Caco-2 (cell line): ENCODE data around the gene COPS9. TPM values are rescaled to one million over a fixed set of nuclear protein-coding genes. Genes with fewer than 3 reads are reported as not detected.

ENCODE experiments used
- BruUV-seq: library from RNA; stranded (reverse); fragments of 400-500 nt; replicated peaks from 2 replicates; lab custom pipeline; 2021; lab: Mats Ljungman, UMichigan
- CTCF ChIA-PET: fragments of 300-600 bp; sonication (Branson Sonifier 250); formaldehyde crosslinking; loops from one replicate; lab custom pipeline; 2022; ENCODE audit warnings: antibody characterized with exemption; lab: Charles Lee
- POLR2A ChIA-PET: fragments of 300-600 bp; sonication (Branson Sonifier 250); formaldehyde crosslinking; loops from one replicate; lab custom pipeline; 2022; ENCODE audit warnings: antibody characterized with exemption; lab: Charles Lee
- DNase-seq, 2 experiments: peaks; one replicate each; pipeline versions ENCODE4 v3.0.0 to v3.0.0-alpha.2; 2020 to 2022
- H3K27me3 ChIP-seq: replicated peaks from 2 replicates; pipeline ENCODE4 v1.6.0; 2011; ENCODE audit warnings: low read length; ENCODE audit not compliant: control insufficient read depth, insufficient read depth
- H3K36me3 ChIP-seq: 2 replicates; pipeline ENCODE4 v1.5.1; 2011; ENCODE audit warnings: low read length; ENCODE audit not compliant: control insufficient read depth, insufficient read depth
- H3K4me1 ChIP-seq: fragments of 250-450 bp; sonication (Bioruptor Pico); 2 replicates; pipeline ENCODE4 v1.5.1; 2020; ENCODE audit warnings: mild to moderate bottlenecking
- H3K4me3 ChIP-seq: 2 replicates; pipeline ENCODE4 v1.5.1; 2011; ENCODE audit warnings: low read depth, mild to moderate bottlenecking, control low read depth, low read length
- H3K9me3 ChIP-seq: fragments of 250-450 bp; sonication (Bioruptor Pico); 2 replicates; pipeline ENCODE4 v1.5.1; 2020; ENCODE audit warnings: mild to moderate bottlenecking, moderate library complexity
- H3K27ac Mint-ChIP-seq: one replicate; pipeline ENCODE4 v1.8.0; 2022; ENCODE audit warnings: mixed read lengths; ENCODE audit not compliant: unreplicated experiment
- H3K27me3 Mint-ChIP-seq: one replicate; pipeline ENCODE4 v1.8.0; 2022; ENCODE audit warnings: mixed read lengths; ENCODE audit not compliant: insufficient read depth, unreplicated experiment
- H3K36me3 Mint-ChIP-seq: one replicate; pipeline ENCODE4 v1.8.0; 2022; ENCODE audit warnings: mild to moderate bottlenecking, mixed read lengths; ENCODE audit not compliant: insufficient read depth, unreplicated experiment
- H3K4me1 Mint-ChIP-seq: one replicate; pipeline ENCODE4 v1.8.0; 2022; ENCODE audit warnings: low read depth, mixed read lengths; ENCODE audit not compliant: unreplicated experiment
- H3K4me3 Mint-ChIP-seq: one replicate; pipeline ENCODE4 v1.8.0; 2022; ENCODE audit warnings: mild to moderate bottlenecking, moderate library complexity, mixed read lengths; ENCODE audit not compliant: unreplicated experiment
- H3K9me3 Mint-ChIP-seq: one replicate; pipeline ENCODE4 v1.8.0; 2022; ENCODE audit warnings: mixed read lengths; ENCODE audit not compliant: unreplicated experiment
- CTCF ChIP-seq, 2 experiments: fragments of 200-600 bp in 1 of 2; IDR thresholded peaks; 1 replicate in 1 of 2; 2 replicates in 1 of 2; pipeline versions ENCODE4 v1.5.1 to v1.8.0; 2011 to 2022; ENCODE audit warnings: antibody characterized with exemption in 1 of 2, control low read depth in 1 of 2, inconsistent platforms in 1 of 2, low read depth in 1 of 2, low read length in 1 of 2, mild to moderate bottlenecking in 1 of 2, moderate library complexity in 1 of 2; ENCODE audit not compliant: insufficient read depth in 1 of 2, severe bottlenecking in 1 of 2, unreplicated experiment in 1 of 2
- intact Hi-C: fragments of 100-400 bp; cut with micrococcal nuclease; formaldehyde crosslinking; loops from one replicate; pipeline ENCODE4 v1.10.0; 2022; ENCODE audit not compliant: unreplicated experiment
- total RNA-seq: library from RNA; stranded (reverse); gene quantifications from 2 replicates; pipeline ENCODE4 v1.2.3, GENCODE V29; 2022

COPS9 gene
- total RNA-seq, 1 experiment from 2014 or later: 86.3 TPM

GRCh38 chr2:240166191-240166590 is 30.1 kb upstream of the COPS9 start:
- no peaks in the 10 kb centered on the region for H3K4me1 Mint-ChIP-seq
- Histone ChIP-seq H3K4me1 (no peaks in the 10 kb centered on the region), H3K36me3 (no peaks in the 10 kb centered on the region), H3K9me3 (no peaks in the 10 kb centered on the region), H3K27me3 (no peaks in the 10 kb centered on the region), H3K4me3 (no peak overlapping the region)
- peaks cover 12% of the 10 kb centered on the region for H3K27me3 Mint-ChIP-seq
- no peak for TF ChIP-seq CTCF (IDR thresholded peaks at IDR 0.05; ENCODE audit: insufficient read depth in 1 of 2, low read depth in 1 of 2, low read length in 1 of 2, severe bottlenecking in 1 of 2, unreplicated experiment in 1 of 2)
- DNase-seq: no peak
- CTCF ChIA-PET: no interaction called here
- H3K9me3 Mint-ChIP-seq: no peaks in the 10 kb centered on the region
- BruUV-seq: no TSS peak
- no peaks in the 10 kb centered on the region for H3K36me3 Mint-ChIP-seq
- POLR2A ChIA-PET: no interaction called here
- intact Hi-C loops: no loop called here
- H3K4me3 Mint-ChIP-seq: no peak overlapping the region
- H3K27ac Mint-ChIP-seq: no peak overlapping the region

GRCh38 chr2:240165661-240166060 is 29.6 kb upstream of the COPS9 start:
- Mint-ChIP-seq H3K4me3 (no peak overlapping the region), H3K27me3 (peaks cover 12% of the 10 kb centered on the region), H3K4me1 (no peaks in the 10 kb centered on the region), H3K36me3 (no peaks in the 10 kb centered on the region), H3K9me3 (no peaks in the 10 kb centered on the region), H3K27ac (no peak overlapping the region)
- H3K4me3 ChIP-seq: no peak overlapping the region
- no TSS peak for BruUV-seq
- no peak for DNase-seq
- H3K36me3 ChIP-seq: no peaks in the 10 kb centered on the region
- CTCF ChIA-PET: no interaction called here
- intact Hi-C loops: no loop called here
- H3K4me1 ChIP-seq: no peaks in the 10 kb centered on the region
- no peaks in the 10 kb centered on the region for H3K9me3 ChIP-seq
- POLR2A ChIA-PET: no interaction called here
- no peaks in the 10 kb centered on the region for H3K27me3 ChIP-seq
- TF ChIP-seq CTCF (IDR thresholded peaks at IDR 0.05; ENCODE audit: insufficient read depth in 1 of 2, low read depth in 1 of 2, low read length in 1 of 2, severe bottlenecking in 1 of 2, unreplicated experiment in 1 of 2): no peak

GRCh38 chr2:240165034-240165433 is 28.9 kb upstream of the COPS9 start:
- DNase-seq: no peak
- Mint-ChIP-seq H3K4me1 (no peaks in the 10 kb centered on the region), H3K4me3 (no peak overlapping the region), H3K27ac (no peak overlapping the region), H3K27me3 (peaks cover 12% of the 10 kb centered on the region), H3K36me3 (no peaks in the 10 kb centered on the region), H3K9me3 (no peaks in the 10 kb centered on the region)
- TF ChIP-seq CTCF (IDR thresholded peaks at IDR 0.05; ENCODE audit: insufficient read depth in 1 of 2, low read depth in 1 of 2, low read length in 1 of 2, severe bottlenecking in 1 of 2, unreplicated experiment in 1 of 2): no peak
- intact Hi-C loops: no loop called here
- H3K9me3 ChIP-seq: no peaks in the 10 kb centered on the region
- no peaks in the 10 kb centered on the region for H3K27me3 ChIP-seq
- BruUV-seq: no TSS peak
- H3K4me1 ChIP-seq: no peaks in the 10 kb centered on the region
- ChIA-PET POLR2A (no interaction called here), CTCF (no interaction called here)
- H3K4me3 ChIP-seq: no peak overlapping the region
- H3K36me3 ChIP-seq: no peaks in the 10 kb centered on the region
